Renal cortex interstitium (tissue), 11 donors: ENCODE measurements around the gene HELZ. TPM values are rescaled to one million over a fixed set of nuclear protein-coding genes. Genes with fewer than 3 reads are reported as not detected.
"Not testable (repeated sequence)": the region's sequence is repeated elsewhere in the genome, so short reads cannot be mapped to it uniquely, and the experiment has no call there.

Experiments
- DNase-seq, 11 donors: peaks; one replicate each; pipeline ENCODE4 v3.0.0-alpha.2; 2013; ENCODE audit warnings: low read depth in 9 of 11, low spot score in 4 of 11; ENCODE audit errors: extremely low read depth in 1 of 11
- polyA plus RNA-seq, 3 donors: library from polyadenylated mRNA; unstranded; fragments of 120-200 nt; gene quantifications; one replicate each; pipeline ENCODE4 v1.2.1, GENCODE V29; 2013; ENCODE audit not compliant: insufficient read length in 3 of 3

The HELZ gene
- polyA plus RNA-seq, 3 donors, result 29.1 to 33.6 (median 30.3) TPM

GRCh38 chr17:67049025-67049739, 195.8 kb downstream of the HELZ start:
- no peak for DNase-seq

- no peak for DNase-seq
These were observed 197.6 kb downstream of the HELZ start for GRCh38 chr17:67047382-67047781.

GRCh38 chr17:67046398-67046797, 198.6 kb downstream of the HELZ start:
- DNase-seq, result no peak

GRCh38 chr17:67044940-67045339, 200.1 kb downstream of the HELZ start:
- no peak for DNase-seq

- DNase-seq, result no peak
These were observed 200.8 kb downstream of the HELZ start, which contains the start of gene CACNG1 for GRCh38 chr17:67044016-67044772. Gene CACNG1 (plus strand): TSS chr17:67044554. CDS start chr17:67044661, 107 bp downstream.

GRCh38 chr17:67043283-67043682, 201.7 kb downstream of the HELZ start:
- no peak for DNase-seq

- DNase-seq, result no peak
These were observed 202.8 kb downstream of the HELZ start for GRCh38 chr17:67041941-67042899.

- DNase-seq, result no peak
These were observed 203.5 kb downstream of the HELZ start for GRCh38 chr17:67041531-67041930.

GRCh38 chr17:67041119-67041518, 203.9 kb downstream of the HELZ start:
- DNase-seq, result not testable (repeated sequence)

GRCh38 chr17:67040652-67041051, 204.3 kb downstream of the HELZ start:
- no peak for DNase-seq

GRCh38 chr17:67038861-67039365, 206.1 kb downstream of the HELZ start:
- no peak for DNase-seq

GRCh38 chr17:67035131-67036083, 209.6 kb downstream of the HELZ start:
- no peak for DNase-seq

- DNase-seq, result no peak
These were observed 211.4 kb downstream of the HELZ start for GRCh38 chr17:67033613-67034012.

GRCh38 chr17:67032985-67033384, 212.0 kb downstream of the HELZ start:
- no peak for DNase-seq

GRCh38 chr17:67032382-67032781, 212.6 kb downstream of the HELZ start:
- no peak for DNase-seq

GRCh38 chr17:67030641-67031040, 214.4 kb downstream of the HELZ start:
- no peak for DNase-seq

GRCh38 chr17:67027031-67027628, 217.9 kb downstream of the HELZ start:
- DNase-seq, result no peak

- no peak for DNase-seq
These were observed 218.7 kb downstream of the HELZ start for GRCh38 chr17:67026341-67026740.
